ENCODE data around the gene EGFL7. TPM values are rescaled to one million over a fixed set of nuclear protein-coding genes. Genes with fewer than 3 reads are reported as not detected.

The EGFL7 gene
- polyA plus RNA-seq, 1 donor: 38.8 TPM

DNA sequence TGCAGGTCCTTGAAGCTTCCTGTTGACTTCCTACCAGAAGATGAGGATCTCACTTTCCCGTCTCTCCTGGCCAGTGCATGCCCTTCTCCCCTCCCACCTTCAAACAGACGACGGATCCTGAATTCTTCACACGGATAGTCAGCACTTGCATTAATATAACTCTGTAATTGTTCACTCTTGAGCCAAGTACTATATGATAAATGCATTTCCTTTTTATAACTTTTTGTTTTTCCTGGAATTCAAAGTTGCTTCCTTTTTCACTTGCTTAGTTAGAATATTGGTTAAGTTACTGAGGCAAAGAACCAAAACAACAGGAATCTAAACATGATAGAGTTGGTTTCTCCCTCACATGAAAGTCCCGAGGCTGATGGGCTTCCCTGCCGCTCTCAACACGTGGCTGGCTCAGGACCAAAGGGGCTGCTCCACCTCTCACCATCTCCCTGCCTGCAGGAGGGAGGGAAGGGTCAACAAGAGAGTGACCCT is 20.2 kb upstream of the EGFL7 start:
- no peak for DNase-seq

DNA sequence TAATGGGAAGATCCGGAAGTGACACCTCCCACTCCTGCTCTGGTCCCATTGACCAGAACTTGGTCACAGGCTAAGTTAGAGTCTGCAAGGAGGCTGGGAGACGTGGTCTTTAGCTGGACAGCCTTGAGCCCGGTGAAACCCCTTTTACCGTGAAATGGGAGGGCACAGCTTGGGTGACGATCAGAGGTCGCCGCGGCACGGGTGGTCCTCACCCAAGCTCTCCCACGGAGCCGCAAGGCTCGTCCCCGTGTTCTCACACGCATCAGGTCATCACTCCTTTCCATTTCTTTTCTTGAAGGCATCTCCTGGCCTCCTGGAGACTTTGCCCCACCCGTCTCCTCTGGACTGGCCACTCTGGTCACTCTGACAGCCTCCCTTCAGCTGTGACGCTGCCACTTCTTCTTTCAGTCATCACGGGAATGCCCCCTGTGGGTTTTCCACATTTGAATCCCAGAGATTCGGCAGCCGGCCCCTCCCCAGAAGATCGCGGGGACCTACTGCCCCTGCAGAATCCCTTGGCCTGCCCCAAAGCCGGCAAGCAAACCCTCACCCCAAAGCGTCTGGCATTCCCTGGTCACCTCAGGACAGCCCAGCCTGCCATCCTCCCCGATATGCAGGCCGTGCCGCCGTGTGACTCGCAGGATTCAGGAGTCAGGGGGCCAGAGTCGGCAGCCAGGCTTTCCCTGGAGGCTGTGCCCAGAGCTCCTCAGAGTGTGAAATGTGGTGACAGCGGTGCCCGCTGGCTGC is 18.9 kb upstream of the EGFL7 start:
- no peak for DNase-seq

DNA sequence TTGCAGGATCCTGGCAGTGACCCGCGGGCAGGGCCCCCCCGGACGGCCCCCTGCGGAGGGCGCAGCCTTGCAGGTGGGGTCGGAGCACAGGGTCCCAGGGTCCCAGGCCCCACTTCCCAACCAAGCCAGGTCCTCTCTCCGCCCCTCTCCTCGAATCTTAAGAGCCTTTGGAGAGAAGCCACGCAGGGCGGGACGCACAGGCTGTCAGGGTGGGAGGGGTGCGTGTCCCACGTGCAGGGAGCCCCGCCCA is 18.4 kb upstream of the EGFL7 start:
- DNase-seq: no peak

DNA sequence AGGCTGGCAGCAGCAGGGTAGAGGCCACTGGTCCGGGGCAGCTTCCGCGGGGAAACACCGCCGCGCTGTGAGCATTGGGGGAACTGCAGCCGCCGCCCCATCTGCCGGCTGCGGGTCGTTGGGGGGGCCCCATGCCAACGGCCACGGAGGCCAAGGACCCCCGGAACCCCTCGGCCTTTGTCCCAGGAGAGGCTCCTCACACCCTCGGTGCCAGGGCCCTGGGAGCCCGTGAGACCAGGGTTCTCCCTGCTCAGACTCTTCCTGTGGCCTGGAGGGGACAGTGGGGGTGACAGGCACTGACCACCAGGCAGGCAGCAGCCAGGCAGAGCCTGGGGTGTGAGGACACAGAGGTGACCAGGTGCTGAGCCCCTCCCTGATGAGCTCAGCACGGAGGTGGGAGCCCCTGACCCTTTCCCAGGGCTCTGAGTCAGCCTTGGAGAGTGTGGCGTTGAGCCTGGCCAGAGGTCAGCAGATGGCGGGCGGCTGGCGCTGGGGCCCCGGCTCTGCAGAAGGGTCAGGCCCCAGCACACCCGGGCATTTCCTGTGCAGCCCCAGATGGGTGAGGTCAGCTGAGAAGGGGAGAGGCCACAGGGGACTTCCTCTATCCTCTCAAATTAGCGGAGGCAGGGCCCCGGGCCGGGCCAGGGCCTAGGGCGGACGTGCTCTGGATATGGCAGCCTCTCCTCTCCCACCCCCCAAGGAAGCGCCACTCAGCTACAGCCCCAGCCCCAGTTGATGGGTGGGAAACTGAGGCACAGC is 17.9 kb upstream of the EGFL7 start:
- no peak for DNase-seq

DNA sequence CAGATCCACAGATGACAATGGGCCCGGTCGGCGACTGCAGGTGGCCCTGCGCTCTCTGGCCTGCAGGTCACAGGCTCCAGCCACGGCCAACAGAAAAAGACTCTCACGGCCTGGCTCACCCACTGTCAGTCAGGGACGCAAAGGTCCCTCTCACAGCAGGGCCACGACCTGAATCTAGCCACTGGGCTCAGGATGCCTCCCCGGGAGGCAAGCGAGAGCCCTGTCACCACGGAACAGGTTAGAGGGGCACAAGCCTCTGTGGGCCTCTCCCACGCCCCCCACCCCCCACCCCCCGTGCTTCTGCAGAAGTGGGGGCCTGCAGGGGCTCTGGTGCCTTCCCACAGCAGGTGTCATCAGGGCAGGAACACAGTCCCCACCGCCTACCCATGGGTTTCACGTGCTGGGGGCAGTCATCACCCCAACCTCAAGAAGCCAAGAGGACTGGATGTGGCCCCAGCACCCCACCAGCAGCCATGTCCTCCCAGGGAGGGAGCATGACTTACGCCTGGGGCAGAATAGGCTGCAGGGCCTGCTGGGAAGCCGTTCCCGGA is 17.3 kb upstream of the EGFL7 start:
- DNase-seq: no peak

DNA sequence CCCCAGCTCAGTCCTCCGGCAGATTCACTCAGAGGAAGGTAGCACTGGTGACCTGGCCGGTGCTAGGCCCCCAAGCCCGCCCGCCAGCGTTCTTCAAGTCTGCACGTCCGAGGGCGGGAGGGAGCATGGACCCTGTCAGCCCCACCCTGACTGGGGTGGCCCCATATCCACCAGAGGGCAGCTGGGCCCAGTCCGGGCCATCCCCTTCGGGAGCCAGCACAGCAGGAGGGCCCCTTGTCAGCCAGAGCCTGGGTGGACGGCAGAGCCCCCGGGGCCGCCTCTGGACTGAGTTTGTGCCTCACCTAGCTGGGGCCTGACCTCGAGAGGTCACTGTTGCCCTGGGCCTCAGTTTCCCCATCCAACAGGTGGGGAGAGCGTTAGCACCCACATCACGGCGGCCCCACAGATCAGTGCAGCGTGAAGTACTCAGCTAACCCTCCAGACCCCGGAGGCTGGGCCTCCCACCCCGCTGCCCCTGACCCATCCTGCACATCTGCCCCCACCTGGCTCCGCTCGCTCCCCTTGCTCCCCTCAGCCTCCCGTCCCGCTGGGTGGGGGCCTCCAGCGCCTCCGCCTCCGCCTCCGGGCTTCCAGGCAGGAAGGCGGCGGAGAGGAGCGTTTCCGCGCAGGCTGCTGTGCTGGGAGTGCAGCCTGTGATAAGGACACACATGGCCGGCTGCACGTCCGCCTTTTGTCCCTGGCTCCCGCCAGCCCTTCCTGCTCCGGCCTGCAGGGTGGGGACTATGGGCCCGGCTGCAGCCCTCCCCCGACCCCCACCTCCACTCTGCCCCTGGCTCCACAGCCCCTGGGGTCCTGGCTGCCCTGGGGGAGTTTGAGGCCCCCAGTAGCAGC is 16.6 kb upstream of the EGFL7 start:
- peak; percentile 69 for DNase-seq

DNA sequence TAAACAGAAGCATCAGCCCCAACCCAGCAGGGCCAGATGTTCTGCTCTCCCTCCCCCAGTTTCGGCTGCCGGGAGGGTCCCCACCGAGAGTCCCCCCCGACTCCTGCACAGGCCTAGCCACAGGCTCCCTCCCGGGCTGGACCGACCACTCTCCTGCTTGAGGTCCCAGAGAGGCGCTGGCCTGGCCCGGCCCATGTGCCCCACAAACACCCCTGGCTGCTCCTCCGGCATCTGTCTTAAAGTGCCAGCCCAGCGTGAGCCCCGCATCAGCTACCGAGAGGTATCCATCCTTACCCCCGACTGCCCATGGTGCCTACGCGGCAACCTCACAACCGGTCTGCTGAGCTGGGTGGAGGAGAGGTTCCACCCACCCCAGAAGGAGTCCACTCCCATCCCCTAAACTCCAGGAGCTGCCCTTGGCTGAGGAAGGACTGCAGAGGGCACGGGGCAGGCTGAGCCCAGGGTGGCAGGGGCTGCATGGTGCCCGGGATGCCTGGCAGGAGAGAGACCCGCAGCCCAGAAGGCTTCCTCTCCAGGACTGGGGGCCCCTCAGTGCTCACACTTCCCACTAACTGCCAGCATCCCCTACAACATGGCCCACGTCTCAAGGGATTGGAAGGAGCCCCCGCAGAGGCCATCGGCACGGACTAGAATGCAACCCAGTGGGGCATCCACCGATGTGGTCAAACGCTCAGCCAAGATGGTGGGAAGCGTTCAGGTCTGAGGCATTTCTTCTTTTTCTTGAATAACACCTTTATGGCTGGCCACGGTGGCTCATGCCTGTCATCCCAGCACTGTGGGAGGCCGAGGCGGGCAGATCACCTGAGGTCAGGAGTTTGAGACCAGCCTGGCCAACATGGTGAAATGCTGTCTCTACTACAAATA is 15.6 kb upstream of the EGFL7 start:
- DNase-seq: no peak

DNA sequence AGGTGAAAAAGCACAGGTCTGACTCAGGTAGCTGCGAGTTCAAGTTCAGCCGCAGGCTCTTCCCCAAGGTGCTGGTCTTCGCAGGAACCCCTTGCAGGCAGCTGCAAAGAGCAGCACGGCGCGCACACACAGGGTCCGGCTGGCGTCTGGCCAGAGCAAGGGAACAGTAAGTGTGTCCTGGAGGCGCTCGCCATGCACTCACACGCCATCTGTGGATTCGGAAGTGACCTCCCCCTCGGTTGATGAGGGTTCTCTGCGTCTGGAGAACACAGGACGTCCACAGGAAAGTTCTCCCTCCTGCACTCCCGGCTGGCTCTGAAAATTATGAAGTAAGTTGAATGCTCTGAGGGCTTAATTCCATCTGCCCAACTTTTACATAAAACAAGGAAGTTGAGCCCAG is 14.0 kb upstream of the EGFL7 start:
- DNase-seq: no peak

DNA sequence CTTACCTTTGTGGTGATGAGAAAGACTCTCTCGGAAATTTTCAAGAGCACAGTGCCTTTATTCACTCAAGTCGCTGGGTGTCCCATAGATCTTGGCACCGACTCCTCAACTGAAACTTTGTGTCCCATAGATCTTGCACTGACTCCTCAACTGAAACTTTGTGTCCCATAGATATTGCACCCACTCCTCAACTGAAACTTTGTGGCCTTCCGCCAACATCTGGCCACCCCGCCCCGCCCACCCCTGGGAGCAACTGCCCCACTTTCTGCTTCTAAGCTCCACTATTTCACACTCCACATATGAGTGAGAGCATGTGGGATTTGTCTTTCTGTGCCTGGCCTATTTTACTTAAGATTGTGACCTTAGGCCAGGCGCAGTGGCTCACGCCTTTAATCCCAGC is 12.7 kb upstream of the EGFL7 start:
- no peak for DNase-seq

DNA sequence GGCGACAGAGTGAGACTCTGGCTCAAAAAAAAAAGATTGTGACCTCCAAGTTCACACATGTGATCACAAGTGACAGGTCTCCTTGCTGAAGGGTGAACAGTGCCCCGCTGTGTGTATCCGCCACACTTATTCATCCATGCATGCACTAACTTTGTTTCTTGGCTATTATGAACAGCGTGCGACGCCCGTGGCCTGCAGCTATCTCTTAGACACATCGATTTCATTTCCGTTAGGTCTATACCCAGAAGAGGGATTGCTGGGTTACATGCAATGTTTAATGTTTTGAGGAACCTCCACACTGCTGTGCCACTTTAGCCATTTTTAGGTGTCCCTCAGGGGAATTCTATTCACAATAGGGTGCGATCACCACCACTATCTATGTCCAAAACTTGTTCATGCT is 12.1 kb upstream of the EGFL7 start:
- DNase-seq: no peak

DNA sequence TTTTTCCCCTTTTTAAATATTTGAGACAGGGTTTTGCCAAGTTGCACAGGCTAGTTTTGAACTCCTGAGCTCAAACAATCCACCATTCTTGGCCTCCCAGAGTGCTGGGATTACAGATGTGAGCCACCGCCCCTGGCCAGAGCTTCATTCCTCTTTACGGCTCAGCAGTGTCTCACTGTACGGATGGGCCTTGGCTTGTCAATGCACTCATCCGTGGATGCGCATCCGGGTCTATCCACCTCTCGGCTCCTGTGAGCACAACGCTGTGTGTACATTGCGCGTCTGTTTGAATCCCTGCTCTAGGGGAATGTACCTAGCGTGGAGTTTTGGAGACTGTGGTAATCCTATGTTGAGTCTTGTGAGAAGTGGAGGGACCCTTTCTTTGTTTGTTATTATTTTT is 10.9 kb upstream of the EGFL7 start:
- no peak for DNase-seq

DNA sequence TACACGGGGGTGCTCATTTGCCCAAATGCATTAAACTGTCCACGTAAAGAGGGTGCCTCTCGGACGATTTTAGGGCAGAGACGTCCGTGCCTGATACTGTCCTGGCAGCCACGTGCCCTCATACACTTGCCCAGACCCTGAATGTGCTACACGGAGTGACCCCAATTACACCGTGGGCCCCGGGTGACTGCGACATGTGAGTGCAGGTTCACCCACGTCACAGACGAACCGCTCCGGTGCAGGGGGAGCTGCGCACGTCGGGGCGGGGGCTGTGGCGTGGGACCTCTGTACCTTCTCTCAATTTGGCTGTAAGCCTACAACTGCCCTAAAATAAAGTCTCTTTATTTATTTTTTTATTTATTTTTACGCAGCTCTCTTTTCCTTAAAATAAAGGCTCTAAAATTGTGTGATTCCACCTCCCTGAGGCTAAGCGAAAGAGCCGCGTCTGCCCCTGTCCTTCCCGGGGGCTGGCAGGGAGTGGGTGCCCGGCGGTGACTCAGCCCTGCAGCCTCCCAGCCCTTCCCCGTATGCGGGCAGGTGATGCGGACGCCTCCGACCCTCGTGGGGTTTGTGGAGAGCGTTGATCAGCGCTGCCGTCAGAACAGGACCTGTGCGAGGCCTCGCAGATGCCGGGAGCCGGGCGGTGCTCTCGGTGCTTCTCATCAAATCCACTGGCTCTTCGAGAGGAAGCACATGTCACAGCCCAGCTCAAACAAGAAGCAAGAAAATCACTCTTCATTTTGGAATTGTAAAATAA is 9.2 kb upstream of the EGFL7 start:
- no peak for DNase-seq

DNA sequence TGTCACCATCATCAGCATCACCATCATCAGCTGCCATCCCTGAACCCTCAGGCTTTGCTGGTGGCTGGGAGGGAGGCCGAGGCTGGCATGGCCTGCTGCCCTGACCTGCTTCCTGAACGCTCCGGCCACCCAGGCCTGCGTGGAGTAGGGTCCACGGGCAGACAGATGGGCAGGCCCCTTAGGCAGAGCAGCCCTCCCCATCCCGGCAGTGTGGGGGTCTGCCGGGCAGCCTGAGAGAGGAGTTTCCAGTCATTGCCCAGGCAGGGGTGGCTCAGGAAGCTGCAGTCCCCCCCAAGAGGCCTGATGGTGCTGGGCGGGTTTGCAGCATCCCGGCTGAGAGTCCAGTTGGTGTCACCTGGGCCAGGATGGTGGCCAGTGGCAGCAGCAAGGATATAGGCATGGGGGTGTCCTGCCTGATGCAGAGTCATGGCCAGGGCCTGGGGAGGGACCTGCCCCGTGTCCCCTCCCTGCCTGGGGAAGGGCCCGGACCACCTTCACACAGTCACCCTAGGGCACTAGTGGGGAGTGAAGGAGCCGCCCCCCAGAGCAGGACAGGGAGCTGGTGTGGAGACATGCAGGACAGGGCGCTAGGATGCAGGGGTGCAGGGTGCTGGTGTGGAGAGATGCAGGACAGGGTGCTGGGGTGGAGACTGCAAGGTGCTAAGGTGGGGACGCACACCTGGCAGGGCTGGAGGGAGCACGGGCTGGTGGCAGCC is 7.7 kb upstream of the EGFL7 start:
- DNase-seq: no peak

DNA sequence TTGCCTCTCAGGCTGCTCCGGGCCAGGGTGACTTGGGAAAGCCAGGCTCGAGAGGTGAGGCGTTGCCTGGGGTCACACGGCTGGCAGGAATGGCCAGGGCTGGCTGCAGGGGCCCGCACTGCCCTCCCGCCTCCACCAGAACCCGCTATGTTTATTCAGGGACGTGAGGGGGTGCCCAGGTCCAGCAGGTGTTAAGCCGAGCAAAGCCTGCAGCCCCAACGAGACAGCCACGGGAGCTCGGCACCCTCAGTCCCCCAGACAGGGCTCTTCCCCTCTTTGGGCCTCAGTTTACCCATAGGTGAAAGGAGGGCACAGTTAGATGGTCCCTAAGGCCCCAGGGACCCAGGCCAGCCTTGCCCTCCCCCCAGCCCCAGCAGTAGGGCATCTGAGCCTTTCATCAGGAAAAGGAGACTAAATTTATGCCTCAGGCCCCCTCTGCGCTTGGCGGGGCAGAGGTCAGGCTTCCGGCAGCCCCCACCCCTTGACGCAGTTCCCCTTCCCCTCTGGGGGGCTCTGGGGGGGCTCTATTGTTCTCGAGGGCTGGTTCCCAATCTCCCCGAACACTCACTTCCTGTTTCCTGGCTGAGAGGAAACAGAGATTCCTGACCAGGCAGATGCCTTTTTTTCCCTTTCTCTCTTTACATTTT is 7.1 kb upstream of the EGFL7 start:
- no peak for DNase-seq

DNA sequence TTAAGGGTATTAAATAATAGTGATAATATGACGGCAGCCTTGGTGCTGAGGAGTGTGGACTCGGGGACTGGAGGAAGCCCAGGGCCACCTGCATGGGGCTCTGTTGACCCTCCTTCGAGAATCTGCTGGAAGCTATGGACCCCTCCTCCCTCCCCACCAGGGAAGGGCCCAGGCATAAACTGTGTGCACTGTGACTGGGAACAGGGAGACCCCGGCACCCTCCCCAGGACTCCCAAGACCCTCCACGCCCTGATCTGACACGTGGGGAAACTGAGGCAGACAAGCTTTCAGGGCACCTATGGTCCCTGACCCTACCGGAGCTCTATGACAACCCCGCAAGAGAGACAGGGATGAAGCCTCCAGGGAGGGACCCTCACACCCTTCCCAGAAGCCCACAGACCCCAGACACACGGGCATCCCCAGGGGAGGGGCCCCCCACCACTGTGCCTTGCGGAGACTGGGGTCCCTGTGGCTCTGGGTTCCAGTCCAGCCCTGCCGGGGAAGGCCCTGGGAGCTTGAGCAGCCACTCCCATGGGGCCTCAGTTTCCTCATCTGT is 6.5 kb upstream of the EGFL7 start:
- no peak for DNase-seq

DNA sequence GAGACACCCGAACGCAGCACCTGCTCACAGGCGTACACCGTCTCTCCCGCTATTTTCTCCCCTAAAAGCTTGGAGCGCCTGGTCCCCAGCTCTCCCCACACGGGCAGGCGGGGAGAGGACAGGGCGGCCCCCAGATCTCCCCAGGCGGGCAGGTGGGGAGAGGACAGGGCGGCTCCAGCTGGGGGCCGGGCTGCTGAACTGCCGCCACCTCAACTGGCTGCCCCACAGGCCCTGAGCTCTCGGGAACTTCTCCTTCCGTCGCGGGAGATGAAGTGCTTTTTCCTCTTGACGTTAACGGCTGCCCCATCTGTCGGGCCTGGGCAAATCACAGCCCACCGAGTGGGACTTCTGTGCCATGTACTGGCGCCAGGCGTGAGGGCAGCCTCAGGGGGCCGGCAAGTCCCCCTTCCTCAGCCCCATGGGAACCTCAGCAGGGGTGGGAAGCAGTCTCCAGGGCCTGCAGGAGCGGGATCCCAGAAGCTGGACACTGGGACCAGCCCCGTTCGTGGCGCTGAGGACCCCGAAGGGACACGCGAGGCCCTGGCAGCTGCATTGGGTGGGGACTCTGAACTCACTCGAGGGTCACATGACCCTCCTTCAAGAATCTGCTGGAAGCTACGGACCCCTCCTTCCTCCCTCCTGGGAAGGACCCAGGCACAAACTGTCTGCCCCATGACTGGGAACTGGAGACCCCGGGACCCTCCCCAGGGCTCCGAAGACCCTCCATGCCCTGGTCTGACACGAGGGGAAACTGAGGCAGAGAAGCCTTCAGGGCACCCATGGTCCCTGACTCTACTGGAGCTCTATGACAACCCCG is 5.7 kb upstream of the EGFL7 start:
- no peak for DNase-seq

DNA sequence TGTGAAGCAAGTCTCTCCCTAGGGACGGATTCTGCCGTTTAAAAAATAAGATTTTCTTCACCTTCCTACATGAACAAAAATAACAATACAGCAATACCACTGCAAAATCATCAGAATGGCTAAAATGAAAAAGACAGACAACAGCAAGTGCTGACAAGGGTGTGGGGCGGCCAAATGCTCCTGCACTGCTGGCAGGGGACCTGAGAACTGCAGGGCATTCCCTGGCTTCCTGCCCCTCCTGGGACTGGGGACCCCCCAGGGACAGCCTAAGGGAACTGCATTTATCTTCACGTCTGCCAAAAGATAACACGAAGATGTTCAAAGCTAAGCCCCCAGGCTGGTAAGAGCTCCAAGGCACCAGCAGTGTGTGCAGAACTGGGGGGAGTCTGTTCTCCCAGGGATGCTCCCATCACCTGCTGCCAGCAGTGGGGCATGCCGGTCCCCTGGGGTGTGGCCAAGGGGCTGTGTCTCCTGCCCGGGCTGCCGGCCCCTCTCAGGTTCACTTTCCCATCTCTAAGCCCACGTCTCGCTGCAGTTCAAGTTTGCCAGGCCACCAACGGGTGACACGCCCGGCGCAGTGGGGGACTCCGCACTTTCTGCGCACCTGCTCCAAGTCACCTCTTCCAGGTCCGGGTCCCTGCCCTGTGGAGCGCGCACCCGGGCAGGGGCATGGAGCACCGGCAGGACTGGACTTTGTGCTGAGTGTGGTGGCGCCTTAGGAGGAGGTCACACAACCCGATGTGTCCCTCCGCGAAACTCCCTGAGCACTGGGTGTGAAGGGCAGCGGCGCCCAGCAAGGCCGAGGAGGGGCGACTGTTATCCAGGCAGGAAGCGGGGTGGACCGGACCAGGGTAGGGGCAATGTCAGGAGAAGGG is 4.5 kb upstream of the EGFL7 start:
- DNase-seq: no peak

All from left kidney (tissue), 2 donors.